HepG2 (cell line): ENCODE results near the gene PRIMPOL. TPM values are rescaled to one million over a fixed set of nuclear protein-coding genes. Genes with fewer than 3 reads are reported as not detected.

ENCODE experiments used
- ARID4A ChIP-seq: sonication (generic); formaldehyde crosslinking; IDR thresholded peaks from 2 replicates; pipeline ENCODE4 v1.5.0; 2020; ENCODE audit warnings: mild to moderate bottlenecking, missing genetic modification reagents, borderline replicate concordance
- CEBPG ChIP-seq: IDR thresholded peaks from 2 replicates; pipeline ENCODE4 v1.6.1; 2016
- CTCF ChIP-seq: sonication (generic); formaldehyde crosslinking; IDR thresholded peaks from 2 replicates; pipeline ENCODE4 v1.5.0; 2020; ENCODE audit warnings: mild to moderate bottlenecking, missing genetic modification reagents, moderate library complexity
- FOXJ3 ChIP-seq: sonication (generic); formaldehyde crosslinking; IDR thresholded peaks from 2 replicates; pipeline ENCODE4 v1.4.0; 2020; ENCODE audit warnings: missing genetic modification reagents, mild to moderate bottlenecking, borderline replicate concordance
- GPBP1L1 ChIP-seq: sonication (generic); formaldehyde crosslinking; IDR thresholded peaks from 2 replicates; pipeline ENCODE4 v1.5.0; 2020; ENCODE audit warnings: mild to moderate bottlenecking, missing genetic modification reagents
- MBNL3 ChIP-seq: fragments of 250-450 bp; sonication (Bioruptor Pico); conservative IDR thresholded peaks from 2 replicates; pipeline ENCODE4 v1.8.0; 2022; ENCODE audit warnings: mild to moderate bottlenecking, inconsistent platforms
- MEIS1 ChIP-seq: sonication (generic); formaldehyde crosslinking; IDR thresholded peaks from 2 replicates; pipeline ENCODE4 v1.9.0; 2021; ENCODE audit warnings: mild to moderate bottlenecking, missing genetic modification reagents, moderate library complexity, borderline replicate concordance
- PHF21A ChIP-seq: sonication (generic); formaldehyde crosslinking; IDR thresholded peaks from 2 replicates; pipeline ENCODE4 v1.5.0; 2020; ENCODE audit warnings: mild to moderate bottlenecking, missing genetic modification reagents
- TFDP1 ChIP-seq: IDR thresholded peaks from 2 replicates; pipeline ENCODE4 v1.6.1; 2016; ENCODE audit warnings: missing compliant biosample characterization, missing genetic modification reagents, borderline replicate concordance
- WIZ ChIP-seq: sonication (generic); formaldehyde crosslinking; IDR thresholded peaks from 2 replicates; pipeline ENCODE4 v1.5.1; 2020; ENCODE audit warnings: mild to moderate bottlenecking, missing genetic modification reagents
- ZBTB39 ChIP-seq: sonication (generic); formaldehyde crosslinking; IDR thresholded peaks from 2 replicates; pipeline ENCODE4 v1.5.0; 2020; ENCODE audit warnings: missing genetic modification reagents
- ZNF251 ChIP-seq: sonication (generic); formaldehyde crosslinking; IDR thresholded peaks from 2 replicates; pipeline ENCODE4 v1.9.0; 2021; ENCODE audit warnings: mild to moderate bottlenecking, missing genetic modification reagents
- ZNF326 ChIP-seq: sonication (generic); formaldehyde crosslinking; IDR thresholded peaks from 2 replicates; pipeline ENCODE4 v1.4.0; 2020; ENCODE audit warnings: missing genetic modification reagents, borderline replicate concordance
- ZNF329 ChIP-seq: sonication (generic); formaldehyde crosslinking; IDR thresholded peaks from 2 replicates; pipeline ENCODE4 v1.9.0; 2021; ENCODE audit warnings: low read depth, mild to moderate bottlenecking, missing genetic modification reagents
- ZNF496 ChIP-seq: sonication (generic); formaldehyde crosslinking; IDR thresholded peaks from 2 replicates; pipeline ENCODE4 v1.8.1; 2023; ENCODE audit warnings: mild to moderate bottlenecking, moderate library complexity, missing genetic modification reagents; ENCODE audit not compliant: insufficient replicate concordance
- ZNF616 ChIP-seq: sonication (generic); formaldehyde crosslinking; IDR thresholded peaks from 2 replicates; pipeline ENCODE4 v1.5.0; 2020; ENCODE audit warnings: low read depth, mild to moderate bottlenecking, missing genetic modification reagents
- ZNF776 ChIP-seq: sonication (generic); formaldehyde crosslinking; IDR thresholded peaks from 2 replicates; pipeline ENCODE4 v1.4.0; 2020; ENCODE audit warnings: mild to moderate bottlenecking, missing genetic modification reagents
- polyA plus RNA-seq, 8 experiments: library from polyadenylated mRNA; depleted of rRNA in 3 of 8; stranded (reverse) in 7 of 8; unstranded in 1 of 8; fragments of >200 nt; fragmentation: Illumina TruSeq in 4 of 8; extraction: Trizol in 4 of 8; gene quantifications; 2 replicates each; pipeline versions ENCODE4 v1.2.1 to v1.2.3, GENCODE V29; 2011 to 2016; ENCODE audit warnings: low read depth in 4 of 8, missing spikeins in 1 of 8, mixed read lengths in 1 of 8; ENCODE audit not compliant: insufficient read depth in 1 of 8
- total RNA-seq, 5 experiments: library from RNA; depleted of rRNA; stranded (reverse); fragments of >200 nt; fragmentation: Illumina TruSeq; extraction: Trizol; gene quantifications; 2 replicates each; pipeline ENCODE4 v1.2.3, GENCODE V29; 2016; ENCODE audit warnings: low read depth in 1 of 5

Gene PRIMPOL
- total and polyA plus RNA-seq, 2 of the 13 experiments (the other 11 are each of a cell fraction or from before 2014, with no cell fraction given) = 7.3 to 11.0 TPM

GRCh38 chr4:184733654-184734524, 84.4 kb downstream of the PRIMPOL start, which contains the start of gene CENPU (continued):
- TF ChIP-seq ARID4A (CRISPR knock-in tag) (peak; percentile 100), GPBP1L1 (CRISPR knock-in tag) (no peak), WIZ (CRISPR knock-in tag) (peak; percentile 35; the same call in 1 of the 2 replicates), ZNF251 (CRISPR knock-in tag) (no peak), ZBTB39 (CRISPR knock-in tag) (no peak), FOXJ3 (CRISPR knock-in tag) (peak; percentile 90), ZNF326 (CRISPR knock-in tag) (no peak), ZNF329 (no peak), ZNF496 (CRISPR knock-in tag) (no peak), MBNL3 (no peak), ZNF776 (CRISPR knock-in tag) (peak; percentile 65; the same call in 1 of the 2 replicates), MEIS1 (CRISPR knock-in tag) (peak; percentile 86), CTCF (CRISPR knock-in tag) (no peak), PHF21A (CRISPR knock-in tag) (peak; percentile 93), CEBPG (CRISPR knock-in tag) (peak; percentile 79), ZNF616 (CRISPR knock-in tag) (no peak), TFDP1 (CRISPR knock-in tag) (peak; percentile 99)
